ENCODE results near the gene SEZ6L.

The SEZ6L gene

DNA sequence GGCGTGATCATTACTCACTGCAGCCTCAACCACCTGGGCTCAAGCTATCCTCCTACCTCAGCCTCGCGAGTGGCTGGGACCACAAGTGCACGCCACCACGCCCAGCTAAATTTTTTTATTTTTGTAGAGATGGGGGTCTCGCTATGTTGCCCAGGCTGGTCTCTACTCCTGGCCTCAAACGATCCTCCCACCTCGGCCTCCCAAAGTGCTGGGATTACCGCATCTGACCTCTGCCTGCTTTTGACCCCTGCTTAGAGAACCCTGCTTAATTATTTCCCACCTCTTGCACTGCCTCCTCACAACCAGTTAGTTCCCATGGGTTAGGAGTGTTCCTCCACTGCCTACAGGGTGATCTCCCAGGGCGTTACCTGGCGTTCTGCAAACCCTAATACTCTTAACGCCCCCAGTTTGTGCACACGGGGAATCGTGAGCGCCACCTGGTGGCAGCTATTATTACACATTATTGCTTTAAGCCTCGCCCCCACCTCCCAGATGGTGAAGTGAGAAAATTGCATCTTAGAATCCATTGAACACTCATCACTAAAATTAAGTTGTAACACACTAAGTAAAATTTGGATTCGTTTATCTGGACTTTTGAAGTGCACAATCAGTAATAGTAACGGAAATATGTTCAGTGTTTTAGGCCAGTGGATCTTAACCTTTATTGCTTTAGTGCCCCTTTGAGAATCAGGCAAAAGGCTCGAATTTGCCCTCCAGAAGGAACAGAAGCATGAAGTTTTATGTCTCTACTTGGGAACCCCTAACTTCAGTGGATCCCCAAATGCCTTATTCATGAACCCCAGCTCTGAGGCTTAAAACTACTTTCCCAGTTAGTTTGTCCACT, 198.4 kb downstream of the SEZ6L start:
- H3K18ac ChIP-seq (ENCODE audit: low read length): no peak overlapping the region
- no peaks in the 10 kb centered on the region for H3K36me3 ChIP-seq (replicated peaks in 1 of 2; ENCODE audit: control insufficient read depth in 2 of 2, insufficient read depth in 2 of 2, low read length in 2 of 2)
- no peak overlapping the region for H3K23ac ChIP-seq (ENCODE audit: low read depth, low read length, poor library complexity)
- H2BK120ac ChIP-seq (ENCODE audit: low read depth, low read length): no peak overlapping the region
- no peak overlapping the region for H3K4ac ChIP-seq (ENCODE audit: low read length)
- H3K4me1 ChIP-seq (ENCODE audit: control insufficient read depth in 2 of 2, insufficient read depth in 1 of 2, low read depth in 1 of 2, low read length in 2 of 2): no peaks in the 10 kb centered on the region
- H3K9ac ChIP-seq (ENCODE audit: low read depth, low read length, poor library complexity): no peak overlapping the region
- no peak overlapping the region for H2BK5ac ChIP-seq (ENCODE audit: low read length)
- H3K79me1 ChIP-seq (ENCODE audit: low read depth, low read length): no peaks in the 10 kb centered on the region
- no peak overlapping the region for H2BK12ac ChIP-seq (ENCODE audit: low read length)
- no peak overlapping the region for H4K8ac ChIP-seq (ENCODE audit: low read depth, low read length)
- no peak overlapping the region for H3K27ac ChIP-seq (replicated peaks; ENCODE audit: low read length)
- no peak overlapping the region for H3K14ac ChIP-seq (ENCODE audit: low read length)
- DNase-seq (ENCODE audit: low spot score): peak; percentile 65
- no peak overlapping the region for H3K4me3 ChIP-seq (ENCODE audit: low read length in 2 of 2)
- no peak overlapping the region for H3K4me2 ChIP-seq (ENCODE audit: insufficient read depth, low read length, poor library complexity, severe bottlenecking)
- H2BK15ac ChIP-seq (ENCODE audit: low read length): no peak overlapping the region
- H3K9me3 ChIP-seq (replicated peaks in 1 of 2; ENCODE audit: control insufficient read depth in 2 of 2, insufficient read depth in 1 of 2, low read depth in 1 of 2, low read length in 2 of 2): no peaks in the 10 kb centered on the region
- H2AFZ ChIP-seq (ENCODE audit: low read length): no peak overlapping the region
- no peak overlapping the region for H2AK5ac ChIP-seq (ENCODE audit: low read depth, low read length)
- H3K27me3 ChIP-seq (ENCODE audit: control insufficient read depth in 3 of 3, insufficient read depth in 3 of 3, low read depth in 1 of 3, low read length in 3 of 3): no peaks in the 10 kb centered on the region
- WGBS, 2 donors (ENCODE audit: extremely low coverage in 2 of 2, insufficient read length in 2 of 2, insufficient replicate concordance in 1 of 2): no CpG with 5 or more reads among the region's 19 CpGs
- H4K91ac ChIP-seq (ENCODE audit: low read depth, low read length, poor library complexity): no peak overlapping the region

- H2BK120ac ChIP-seq (ENCODE audit: low read depth, low read length): no peak overlapping the region
- H4K8ac ChIP-seq (ENCODE audit: low read depth, low read length): no peak overlapping the region
- H4K91ac ChIP-seq (ENCODE audit: low read depth, low read length, poor library complexity): no peak overlapping the region
- no peak overlapping the region for H2AK5ac ChIP-seq (ENCODE audit: low read depth, low read length)
- H3K23ac ChIP-seq (ENCODE audit: low read depth, low read length, poor library complexity): no peak overlapping the region
- no peak overlapping the region for H3K4me3 ChIP-seq (ENCODE audit: low read length in 2 of 2)
- H3K9me3 ChIP-seq (replicated peaks in 1 of 2; ENCODE audit: control insufficient read depth in 2 of 2, insufficient read depth in 1 of 2, low read depth in 1 of 2, low read length in 2 of 2): no peaks in the 10 kb centered on the region
- peaks cover 11 to 16% of the 10 kb centered on the region in 2 donors for H3K4me1 ChIP-seq (ENCODE audit: control insufficient read depth in 2 of 2, insufficient read depth in 1 of 2, low read depth in 1 of 2, low read length in 2 of 2)
- DNase-seq (ENCODE audit: low spot score): no peak
- no peaks in the 10 kb centered on the region for H3K36me3 ChIP-seq (replicated peaks in 1 of 2; ENCODE audit: control insufficient read depth in 2 of 2, insufficient read depth in 2 of 2, low read length in 2 of 2)
- H3K27me3 ChIP-seq (ENCODE audit: control insufficient read depth in 3 of 3, insufficient read depth in 3 of 3, low read depth in 1 of 3, low read length in 3 of 3): no peaks in the 10 kb centered on the region
- H3K79me1 ChIP-seq (ENCODE audit: low read depth, low read length): no peaks in the 10 kb centered on the region
- no peak overlapping the region for H3K9ac ChIP-seq (ENCODE audit: low read depth, low read length, poor library complexity)
- no peak overlapping the region for H2BK12ac ChIP-seq (ENCODE audit: low read length)
- no peak overlapping the region for H3K4ac ChIP-seq (ENCODE audit: low read length)
- no peak overlapping the region for H2BK15ac ChIP-seq (ENCODE audit: low read length)
- H2BK5ac ChIP-seq (ENCODE audit: low read length): no peak overlapping the region
- no peak overlapping the region for H3K27ac ChIP-seq (replicated peaks; ENCODE audit: low read length)
- H3K4me2 ChIP-seq (ENCODE audit: insufficient read depth, low read length, poor library complexity, severe bottlenecking): no peak overlapping the region
- WGBS, 2 donors (ENCODE audit: extremely low coverage in 2 of 2, insufficient read length in 2 of 2, insufficient replicate concordance in 1 of 2): no CpG with 5 or more reads among the region's 4 CpGs
- H3K18ac ChIP-seq (ENCODE audit: low read length): no peak overlapping the region
- H3K14ac ChIP-seq (ENCODE audit: low read length): no peak overlapping the region
- no peak overlapping the region for H2AFZ ChIP-seq (ENCODE audit: low read length)
Measured at GRCh38 chr22:26372890-26373289, 203.6 kb downstream of the SEZ6L start.

- H3K4me1 ChIP-seq (ENCODE audit: control insufficient read depth in 2 of 2, insufficient read depth in 1 of 2, low read depth in 1 of 2, low read length in 2 of 2): peaks cover 11 to 17% of the 10 kb centered on the region in 2 donors
- no peak overlapping the region for H3K23ac ChIP-seq (ENCODE audit: low read depth, low read length, poor library complexity)
- no peak overlapping the region for H2AFZ ChIP-seq (ENCODE audit: low read length)
- H3K9ac ChIP-seq (ENCODE audit: low read depth, low read length, poor library complexity): no peak overlapping the region
- H4K8ac ChIP-seq (ENCODE audit: low read depth, low read length): no peak overlapping the region
- H3K18ac ChIP-seq (ENCODE audit: low read length): no peak overlapping the region
- WGBS, 2 donors (ENCODE audit: extremely low coverage in 2 of 2, insufficient read length in 2 of 2, insufficient replicate concordance in 1 of 2): no CpG with 5 or more reads among the region's 10 CpGs
- H3K9me3 ChIP-seq (replicated peaks in 1 of 2; ENCODE audit: control insufficient read depth in 2 of 2, insufficient read depth in 1 of 2, low read depth in 1 of 2, low read length in 2 of 2): peaks cover 0 to 4% of the 10 kb centered on the region in 2 donors
- no peak overlapping the region for H2BK120ac ChIP-seq (ENCODE audit: low read depth, low read length)
- H2BK12ac ChIP-seq (ENCODE audit: low read length): no peak overlapping the region
- no peaks in the 10 kb centered on the region for H3K36me3 ChIP-seq (replicated peaks in 1 of 2; ENCODE audit: control insufficient read depth in 2 of 2, insufficient read depth in 2 of 2, low read length in 2 of 2)
- no peak overlapping the region for H2BK15ac ChIP-seq (ENCODE audit: low read length)
- no peaks in the 10 kb centered on the region for H3K79me1 ChIP-seq (ENCODE audit: low read depth, low read length)
- H3K27me3 ChIP-seq (ENCODE audit: control insufficient read depth in 3 of 3, insufficient read depth in 3 of 3, low read depth in 1 of 3, low read length in 3 of 3): no peaks in the 10 kb centered on the region
- H3K4me3 ChIP-seq (ENCODE audit: low read length in 2 of 2): no peak overlapping the region
- H2BK5ac ChIP-seq (ENCODE audit: low read length): no peak overlapping the region
- H3K14ac ChIP-seq (ENCODE audit: low read length): no peak overlapping the region
- no peak overlapping the region for H3K27ac ChIP-seq (replicated peaks; ENCODE audit: low read length)
- DNase-seq (ENCODE audit: low spot score): no peak
- no peak overlapping the region for H4K91ac ChIP-seq (ENCODE audit: low read depth, low read length, poor library complexity)
- H3K4ac ChIP-seq (ENCODE audit: low read length): no peak overlapping the region
- no peak overlapping the region for H2AK5ac ChIP-seq (ENCODE audit: low read depth, low read length)
- H3K4me2 ChIP-seq (ENCODE audit: insufficient read depth, low read length, poor library complexity, severe bottlenecking): no peak overlapping the region
Measured at GRCh38 chr22:26374391-26375026, 205.2 kb downstream of the SEZ6L start.

- H3K23ac ChIP-seq (ENCODE audit: low read depth, low read length, poor library complexity): no peak overlapping the region
- no peak overlapping the region for H3K14ac ChIP-seq (ENCODE audit: low read length)
- H3K4me2 ChIP-seq (ENCODE audit: insufficient read depth, low read length, poor library complexity, severe bottlenecking): no peak overlapping the region
- no peak for DNase-seq (ENCODE audit: low spot score)
- no peak overlapping the region for H4K8ac ChIP-seq (ENCODE audit: low read depth, low read length)
- H2AFZ ChIP-seq (ENCODE audit: low read length): peak overlapping the region; percentile 75
- H3K27ac ChIP-seq (replicated peaks; ENCODE audit: low read length): no peak overlapping the region
- no peaks in the 10 kb centered on the region for H3K36me3 ChIP-seq (replicated peaks in 1 of 2; ENCODE audit: control insufficient read depth in 2 of 2, insufficient read depth in 2 of 2, low read length in 2 of 2)
- H4K91ac ChIP-seq (ENCODE audit: low read depth, low read length, poor library complexity): no peak overlapping the region
- no peak overlapping the region for H2BK120ac ChIP-seq (ENCODE audit: low read depth, low read length)
- peaks cover 0 to 18% (median 0%) of the 10 kb centered on the region in 3 experiments for H3K27me3 ChIP-seq (ENCODE audit: control insufficient read depth in 3 of 3, insufficient read depth in 3 of 3, low read depth in 1 of 3, low read length in 3 of 3)
- peaks cover 11 to 17% of the 10 kb centered on the region in 2 donors for H3K4me1 ChIP-seq (ENCODE audit: control insufficient read depth in 2 of 2, insufficient read depth in 1 of 2, low read depth in 1 of 2, low read length in 2 of 2)
- no peak overlapping the region for H3K9ac ChIP-seq (ENCODE audit: low read depth, low read length, poor library complexity)
- no peaks in the 10 kb centered on the region for H3K79me1 ChIP-seq (ENCODE audit: low read depth, low read length)
- H3K9me3 ChIP-seq (replicated peaks in 1 of 2; ENCODE audit: control insufficient read depth in 2 of 2, insufficient read depth in 1 of 2, low read depth in 1 of 2, low read length in 2 of 2): peaks cover 1 to 4% of the 10 kb centered on the region in 2 donors
- H3K4me3 ChIP-seq (ENCODE audit: low read length in 2 of 2): no peak overlapping the region
- no peak overlapping the region for H3K4ac ChIP-seq (ENCODE audit: low read length)
- no peak overlapping the region for H2AK5ac ChIP-seq (ENCODE audit: low read depth, low read length)
- WGBS, 2 donors (ENCODE audit: extremely low coverage in 2 of 2, insufficient read length in 2 of 2, insufficient replicate concordance in 1 of 2): no CpG with 5 or more reads among the region's 15 CpGs
- H2BK15ac ChIP-seq (ENCODE audit: low read length): no peak overlapping the region
- no peak overlapping the region for H2BK5ac ChIP-seq (ENCODE audit: low read length)
- H2BK12ac ChIP-seq (ENCODE audit: low read length): no peak overlapping the region
- H3K18ac ChIP-seq (ENCODE audit: low read length): peak overlapping the region; percentile 64
Measured at GRCh38 chr22:26377170-26377830, 208.0 kb downstream of the SEZ6L start.

Measured in neuronal stem cell (in vitro differentiated cells).